Uterus (tissue), 4 donors: ENCODE data around the gene TCF4. TPM values are rescaled to one million over a fixed set of nuclear protein-coding genes. Genes with fewer than 3 reads are reported as not detected.

Experiments used
- DNase-seq, 2 donors: peaks; one replicate each; pipeline ENCODE4 v3.0.0-alpha.2; 2019 to 2020
- H3K27ac ChIP-seq, 2 donors: fragments of 200-600 bp; sonication (generic); 1 replicate in 1 of 2; 2 replicates in 1 of 2; pipeline ENCODE4 v1.5.1; 2016 to 2018
- H3K27me3 ChIP-seq, 2 donors: fragments of 200-600 bp; sonication (generic); one replicate each; pipeline ENCODE4 v1.5.1; 2018 to 2019; ENCODE audit warnings: control low read depth in 1 of 2
- H3K36me3 ChIP-seq, 2 donors: fragments of 200-600 bp; sonication (generic); one replicate each; pipeline ENCODE4 v1.5.1; 2019; ENCODE audit warnings: control low read depth in 1 of 2
- H3K4me1 ChIP-seq, 2 donors: fragments of 200-600 bp; sonication (generic); one replicate each; pipeline ENCODE4 v1.5.1; 2018 to 2019; ENCODE audit warnings: control low read depth in 1 of 2
- H3K4me3 ChIP-seq, 2 donors: fragments of 200-600 bp; sonication (generic); 1 replicate in 1 of 2; 2 replicates in 1 of 2; pipeline ENCODE4 v1.5.1; 2018 to 2019; ENCODE audit warnings: mild to moderate bottlenecking in 1 of 2
- H3K9me3 ChIP-seq, 2 donors: fragments of 200-600 bp; sonication (generic); one replicate each; pipeline ENCODE4 v1.5.1; 2019; ENCODE audit warnings: control low read depth in 1 of 2
- CTCF ChIP-seq, 4 experiments: fragments of 200-600 bp in 2 of 4; fragments of 450-650 bp in 2 of 4; sonication (generic) in 2 of 4; IDR thresholded peaks; one replicate each; pipeline ENCODE4 v1.5.1; 2016 to 2019; ENCODE audit warnings: antibody characterized with exemption in 4 of 4, mild to moderate bottlenecking in 2 of 4, moderate library complexity in 1 of 4
- POLR2A ChIP-seq, 2 donors: fragments of 450-650 bp; IDR thresholded peaks; one replicate each; pipeline ENCODE4 v1.6.1; 2016; ENCODE audit warnings: antibody characterized with exemption in 2 of 2, mild to moderate bottlenecking in 1 of 2, moderate library complexity in 1 of 2
- intact Hi-C: fragments of 100-400 bp; cut with DNase I; formaldehyde crosslinking; loops from one replicate; pipeline ENCODE4 v1.15.1; 2023; ENCODE audit warnings: low total_unique reads
- total RNA-seq, 4 donors: library from RNA; depleted of rRNA in 3 of 4; stranded (reverse); fragments of >200 nt in 3 of 4; gene quantifications; one replicate each; pipeline versions ENCODE4 v1.1.0 to v1.2.4, GENCODE V29; 2014 to 2023
- donor health status: DM: yes; HTN: yes; CAD: no.

The TCF4 gene
- total RNA-seq, 4 donors from 2014 or later: 123 to 514 (median 163) TPM

- Histone ChIP-seq H3K36me3 (no peaks in the 10 kb centered on the region), H3K4me1 (no peaks in the 10 kb centered on the region), H3K4me3 (no peak overlapping the region), H3K27ac (no peak overlapping the region), H3K27me3 (no peaks in the 10 kb centered on the region), H3K9me3 (no peaks in the 10 kb centered on the region)
- no peak for DNase-seq
- intact Hi-C loops: no loop called here
- TF ChIP-seq CTCF (IDR thresholded peaks at IDR 0.05) (no peak), POLR2A (IDR thresholded peaks at IDR 0.05) (no peak)
Observed at GRCh38 chr18:55349685-55350084, 238.3 kb downstream of the TCF4 start.

GRCh38 chr18:55346961-55347740, 240.8 kb downstream of the TCF4 start:
- Histone ChIP-seq H3K4me3 (no peak overlapping the region), H3K9me3 (no peaks in the 10 kb centered on the region), H3K36me3 (no peaks in the 10 kb centered on the region), H3K27me3 (no peaks in the 10 kb centered on the region), H3K4me1 (no peaks in the 10 kb centered on the region), H3K27ac (peak overlapping the region; percentile 11 to 37)
- intact Hi-C loops: no loop called here
- no peak for DNase-seq
- TF ChIP-seq POLR2A (IDR thresholded peaks at IDR 0.05) (no peak), CTCF (IDR thresholded peaks at IDR 0.05) (no peak)

- DNase-seq: no peak
- Histone ChIP-seq H3K4me1 (no peaks in the 10 kb centered on the region), H3K9me3 (no peaks in the 10 kb centered on the region), H3K27ac (peak overlapping the region in 1 of 2 donors; percentile 2), H3K36me3 (no peaks in the 10 kb centered on the region), H3K4me3 (no peak overlapping the region), H3K27me3 (no peaks in the 10 kb centered on the region)
- TF ChIP-seq POLR2A (IDR thresholded peaks at IDR 0.05): no peak
- no peak for TF ChIP-seq CTCF (IDR thresholded peaks at IDR 0.05)
- intact Hi-C loops: no loop called here
Observed at GRCh38 chr18:55346387-55346786, 241.6 kb downstream of the TCF4 start.

- Histone ChIP-seq H3K4me1 (no peaks in the 10 kb centered on the region), H3K36me3 (no peaks in the 10 kb centered on the region), H3K4me3 (no peak overlapping the region), H3K27me3 (no peaks in the 10 kb centered on the region), H3K27ac (no peak overlapping the region), H3K9me3 (no peaks in the 10 kb centered on the region)
- intact Hi-C loops: no loop called here
- no peak for TF ChIP-seq POLR2A (IDR thresholded peaks at IDR 0.05)
- TF ChIP-seq CTCF (IDR thresholded peaks at IDR 0.05): no peak
- DNase-seq: no peak
Observed at GRCh38 chr18:55345103-55345950, 242.7 kb downstream of the TCF4 start.
